H9 (cell line): Measurements from ENCODE around the gene CCR9. TPM values are rescaled to one million over a fixed set of nuclear protein-coding genes. Genes with fewer than 3 reads are reported as not detected.

Source experiments
- DNase-seq: peaks from one replicate; pipeline ENCODE4 v3.0.0-alpha.2; 2017
- H2AFZ ChIP-seq: one replicate; pipeline ENCODE4 v1.6.1; 2013; ENCODE audit warnings: mild to moderate bottlenecking, low read length, control low read depth, moderate library complexity
- H2AK5ac ChIP-seq: 2 replicates; pipeline ENCODE4 v1.6.1; 2013; ENCODE audit warnings: low read length, control low read depth, mixed read lengths; ENCODE audit not compliant: insufficient read length
- H2BK120ac ChIP-seq: one replicate; pipeline ENCODE4 v1.6.1; 2013; ENCODE audit warnings: low read depth, mild to moderate bottlenecking, low read length, control low read depth, inconsistent platforms; ENCODE audit not compliant: poor library complexity, severe bottlenecking
- H2BK12ac ChIP-seq: 2 replicates; pipeline ENCODE4 v1.6.1; 2013; ENCODE audit warnings: low read length, control low read depth, mixed read lengths, low read depth; ENCODE audit not compliant: insufficient read length
- H2BK15ac ChIP-seq: 2 replicates; pipeline ENCODE4 v1.6.1; 2013; ENCODE audit warnings: low read depth, low read length, control low read depth
- H2BK20ac ChIP-seq: one replicate; pipeline ENCODE4 v1.6.1; 2013; ENCODE audit warnings: low read depth, mild to moderate bottlenecking, low read length, control low read depth, inconsistent platforms; ENCODE audit not compliant: poor library complexity, severe bottlenecking
- H2BK5ac ChIP-seq: 2 replicates; pipeline ENCODE4 v1.6.1; 2013; ENCODE audit warnings: low read length, control low read depth, mixed read lengths; ENCODE audit not compliant: insufficient read length
- H3K14ac ChIP-seq: 2 replicates; pipeline ENCODE4 v1.6.1; 2013; ENCODE audit warnings: low read length, control low read depth; ENCODE audit not compliant: insufficient read depth
- H3K18ac ChIP-seq: 2 replicates; pipeline ENCODE4 v1.6.1; 2013; ENCODE audit warnings: low read depth, mild to moderate bottlenecking, mixed read lengths, low read length, control low read depth; ENCODE audit not compliant: insufficient read length
- H3K23ac ChIP-seq: 2 replicates; pipeline ENCODE4 v1.6.1; 2013; ENCODE audit warnings: low read length, control low read depth, mixed read lengths, low read depth; ENCODE audit not compliant: insufficient read length
- H3K23me2 ChIP-seq: 2 replicates; pipeline ENCODE4 v1.6.1; 2013; ENCODE audit warnings: low read depth, mild to moderate bottlenecking, mixed read lengths, low read length, control low read depth; ENCODE audit not compliant: insufficient read length, poor library complexity, severe bottlenecking
- H3K27ac ChIP-seq: 2 replicates; pipeline ENCODE4 v1.5.1; 2013; ENCODE audit warnings: low read length, control low read depth, mixed read lengths, low read depth; ENCODE audit not compliant: insufficient read length
- H3K27me3 ChIP-seq: 2 replicates; pipeline ENCODE4 v1.6.1; 2013; ENCODE audit warnings: low read length, control low read depth, inconsistent platforms; ENCODE audit not compliant: insufficient read depth
- H3K4ac ChIP-seq: 2 replicates; pipeline ENCODE4 v1.6.1; 2013; ENCODE audit warnings: low read depth, mild to moderate bottlenecking, control low read depth, inconsistent platforms, low read length, moderate library complexity
- H3K4me1 ChIP-seq: 2 replicates; pipeline ENCODE4 v1.6.1; 2013; ENCODE audit warnings: low read length, control low read depth, inconsistent platforms; ENCODE audit not compliant: insufficient read depth
- H3K4me2 ChIP-seq: 2 replicates; pipeline ENCODE4 v1.6.1; 2013; ENCODE audit warnings: low read length, control low read depth, mixed read lengths; ENCODE audit not compliant: insufficient read length, insufficient read depth
- H3K56ac ChIP-seq: 2 replicates; pipeline ENCODE4 v1.6.1; 2013; ENCODE audit warnings: low read depth, mild to moderate bottlenecking, mixed read lengths, low read length, control low read depth; ENCODE audit not compliant: insufficient read length
- H3K79me1 ChIP-seq: 2 replicates; pipeline ENCODE4 v1.6.1; 2013; ENCODE audit warnings: low read depth, mild to moderate bottlenecking, moderate library complexity, low read length, control low read depth, inconsistent platforms; ENCODE audit not compliant: insufficient read depth, poor library complexity, severe bottlenecking
- H3K79me2 ChIP-seq: 2 replicates; pipeline ENCODE4 v1.6.1; 2013; ENCODE audit warnings: low read length, control low read depth, inconsistent platforms; ENCODE audit not compliant: insufficient read depth
- H3K9ac ChIP-seq: 2 replicates; pipeline ENCODE4 v1.6.1; 2013; ENCODE audit warnings: low read length, control low read depth, mixed read lengths; ENCODE audit not compliant: insufficient read length; ENCODE audit errors: extremely low read depth
- H3K9me3 ChIP-seq: one replicate; pipeline ENCODE4 v1.6.1; 2013; ENCODE audit warnings: low read depth, low read length, inconsistent platforms; ENCODE audit not compliant: control insufficient read depth
- H3T11ph ChIP-seq: one replicate; pipeline ENCODE4 v1.6.1; 2013; ENCODE audit warnings: mild to moderate bottlenecking, low read length, control low read depth, inconsistent platforms
- H4K20me1 ChIP-seq: one replicate; pipeline ENCODE4 v1.6.1; 2013; ENCODE audit not compliant: control insufficient read depth, insufficient read length, insufficient read depth
- H4K5ac ChIP-seq: 2 replicates; pipeline ENCODE4 v1.6.1; 2013; ENCODE audit warnings: low read depth, mild to moderate bottlenecking, mixed read lengths, low read length, control low read depth; ENCODE audit not compliant: insufficient read length
- H4K8ac ChIP-seq: replicated peaks from 2 replicates; pipeline ENCODE4 v1.6.1; 2013; ENCODE audit warnings: low read length, control low read depth, mixed read lengths, low read depth; ENCODE audit not compliant: insufficient read length
- H4K91ac ChIP-seq: 2 replicates; pipeline ENCODE4 v1.6.1; 2013; ENCODE audit warnings: low read depth, mild to moderate bottlenecking, moderate library complexity, mixed read lengths, low read length, control low read depth; ENCODE audit not compliant: insufficient read length
- H3K27ac Mint-ChIP-seq, 3 experiments: 2 replicates in 2 of 3; 3 replicates in 1 of 3; pipeline ENCODE4 v1.8.0; 2020 to 2021; ENCODE audit warnings: mixed read lengths in 3 of 3, mild to moderate bottlenecking in 1 of 3, moderate library complexity in 1 of 3
- H3K27me3 Mint-ChIP-seq: 2 replicates; pipeline ENCODE4 v1.8.0; 2021; ENCODE audit warnings: low read depth, mild to moderate bottlenecking, moderate library complexity, mixed read lengths
- H3K36me3 Mint-ChIP-seq, 3 experiments: 2 replicates in 2 of 3; 3 replicates in 1 of 3; pipeline ENCODE4 v1.8.0; 2020 to 2021; ENCODE audit warnings: low read depth in 3 of 3, mixed read lengths in 3 of 3; ENCODE audit not compliant: insufficient read depth in 1 of 3
- H3K4me1 Mint-ChIP-seq, 2 experiments: 2 replicates each; pipeline ENCODE4 v1.8.0; 2020; ENCODE audit warnings: mixed read lengths in 2 of 2
- H3K4me3 Mint-ChIP-seq, 2 experiments: 2 replicates in 1 of 2; 3 replicates in 1 of 2; pipeline ENCODE4 v1.8.0; 2020 to 2021; ENCODE audit warnings: mild to moderate bottlenecking in 2 of 2, mixed read lengths in 2 of 2, moderate library complexity in 1 of 2
- H3K9me3 Mint-ChIP-seq, 2 experiments: 2 replicates in 1 of 2; 3 replicates in 1 of 2; pipeline ENCODE4 v1.8.0; 2020; ENCODE audit warnings: mild to moderate bottlenecking in 2 of 2, mixed read lengths in 2 of 2, moderate library complexity in 1 of 2
- CTCF ChIP-seq: fragments of 200-600 bp; sonication (generic); conservative IDR thresholded peaks from 3 replicates; pipeline ENCODE4 v1.8.0; 2021; ENCODE audit warnings: antibody characterized with exemption, mild to moderate bottlenecking
- WGBS: extraction: QIAGEN DNeasy Blood & Tissue Kit; methylation state at CpG from one replicate; pipeline ENCODE4 v1.1.7; 2013; ENCODE audit warnings: missing lambda C conversion rate, low lambda C conversion rate, mixed read lengths; ENCODE audit not compliant: insufficient read length; ENCODE audit errors: extremely low coverage; 5-methylcytosine and 5-hydroxymethylcytosine counted together
- total RNA-seq: library from RNA; stranded (reverse); gene quantifications from 2 replicates; pipeline ENCODE4 v1.2.1, GENCODE V29; 2021

CCR9 gene
- total RNA-seq, 1 experiment from 2014 or later: not detected

DNA sequence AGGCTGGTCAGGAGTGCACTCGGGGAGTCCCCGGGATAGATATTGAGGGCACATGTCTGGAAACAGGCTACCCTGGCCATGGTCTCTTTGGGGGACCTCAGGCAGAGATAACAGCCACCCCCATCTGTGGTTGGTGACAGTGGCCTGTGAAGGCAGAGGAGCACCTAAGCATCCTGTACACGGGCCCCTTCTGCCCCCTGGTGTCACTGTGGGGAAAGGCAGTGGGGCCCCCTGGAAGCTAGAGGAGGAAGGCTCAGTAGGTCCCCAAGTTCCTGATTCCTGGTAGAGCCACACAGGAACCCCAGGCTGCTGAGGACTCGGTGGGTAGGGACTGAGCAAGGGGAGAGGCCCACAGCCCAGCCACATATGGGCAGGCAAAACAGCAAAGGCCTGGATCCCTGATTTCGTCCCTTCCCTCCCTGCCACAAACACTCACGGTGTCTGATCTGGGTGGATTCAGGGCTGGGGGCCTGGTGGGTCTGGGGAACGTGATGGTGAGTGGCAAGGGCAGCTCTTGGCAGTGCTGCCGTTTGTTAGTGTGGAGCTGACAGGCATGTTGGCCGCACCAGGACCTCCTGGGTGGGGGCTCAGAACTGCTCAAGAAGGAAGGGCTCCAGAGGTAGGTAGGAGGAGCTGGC, 42.8 kb downstream of the CCR9 start:
- Histone ChIP-seq H2BK15ac (no peak overlapping the region), H2AK5ac (no peak overlapping the region), H3K79me2 (no peaks in the 10 kb centered on the region), H2BK5ac (no peak overlapping the region), H3K27me3 (no peaks in the 10 kb centered on the region), H3K23ac (no peak overlapping the region), H3K79me1 (no peaks in the 10 kb centered on the region), H3T11ph (no peak overlapping the region), H3K4me2 (no peak overlapping the region), H3K4me1 (no peaks in the 10 kb centered on the region), H3K9me3 (no peaks in the 10 kb centered on the region), H2AFZ (no peak overlapping the region), H3K27ac (no peak overlapping the region), H3K4ac (no peak overlapping the region), H3K23me2 (no peaks in the 10 kb centered on the region), H3K14ac (no peak overlapping the region), H3K56ac (no peak overlapping the region), H4K5ac (no peak overlapping the region), H3K9ac (no peak overlapping the region), H3K18ac (no peak overlapping the region), H2BK20ac (no peak overlapping the region), H4K8ac (no peak overlapping the region), H2BK12ac (no peak overlapping the region), H4K91ac (no peak overlapping the region), H2BK120ac (no peak overlapping the region), H4K20me1 (no peaks in the 10 kb centered on the region)
- no peaks in the 10 kb centered on the region for H3K4me1 Mint-ChIP-seq
- no CpG with 5 or more reads among the region's 9 CpGs for WGBS
- TF ChIP-seq CTCF: peak; percentile 73
- DNase-seq: peak; percentile 51
- no peaks in the 10 kb centered on the region for H3K9me3 Mint-ChIP-seq
- no peaks in the 10 kb centered on the region; the same call in 1 of the 2 replicates for H3K27me3 Mint-ChIP-seq
- H3K36me3 Mint-ChIP-seq: peaks cover 23 to 74% (median 64%) of the 10 kb centered on the region in 3 experiments; a peak in 6 of 7 replicates
- no peak overlapping the region for H3K4me3 Mint-ChIP-seq
- no peak overlapping the region for H3K27ac Mint-ChIP-seq
